Activated CD4-positive, alpha-beta T cell treated with anti-CD3 and anti-CD28 coated beads, Interleukin-2, amount 50 U/mL, for 24 hours (primary cell): Measurements from ENCODE around the gene DNAAF8.
"Not testable (repeated sequence)": the region's sequence is repeated elsewhere in the genome, so short reads cannot be mapped to it uniquely, and the experiment has no call there.

ENCODE experiments used
- DNase-seq, 2 donors: peaks; one replicate each; pipeline ENCODE4 v3.0.0-alpha.2; 2020; ENCODE audit warnings: low read depth in 1 of 2, low spot score in 1 of 2

DNAAF8 gene

GRCh38 chr16:4780235-4780634, 45.9 kb downstream of the DNAAF8 start:
- no peak for DNase-seq

- DNase-seq, result no peak
Measured at GRCh38 chr16:4783251-4783950, 49.1 kb downstream of the DNAAF8 start.

- DNase-seq, result no peak
Measured at GRCh38 chr16:4783951-4784336, 49.6 kb downstream of the DNAAF8 start.

- DNase-seq, result not testable (repeated sequence)
Measured at GRCh38 chr16:4784444-4784987, 50.2 kb downstream of the DNAAF8 start.

DNA sequence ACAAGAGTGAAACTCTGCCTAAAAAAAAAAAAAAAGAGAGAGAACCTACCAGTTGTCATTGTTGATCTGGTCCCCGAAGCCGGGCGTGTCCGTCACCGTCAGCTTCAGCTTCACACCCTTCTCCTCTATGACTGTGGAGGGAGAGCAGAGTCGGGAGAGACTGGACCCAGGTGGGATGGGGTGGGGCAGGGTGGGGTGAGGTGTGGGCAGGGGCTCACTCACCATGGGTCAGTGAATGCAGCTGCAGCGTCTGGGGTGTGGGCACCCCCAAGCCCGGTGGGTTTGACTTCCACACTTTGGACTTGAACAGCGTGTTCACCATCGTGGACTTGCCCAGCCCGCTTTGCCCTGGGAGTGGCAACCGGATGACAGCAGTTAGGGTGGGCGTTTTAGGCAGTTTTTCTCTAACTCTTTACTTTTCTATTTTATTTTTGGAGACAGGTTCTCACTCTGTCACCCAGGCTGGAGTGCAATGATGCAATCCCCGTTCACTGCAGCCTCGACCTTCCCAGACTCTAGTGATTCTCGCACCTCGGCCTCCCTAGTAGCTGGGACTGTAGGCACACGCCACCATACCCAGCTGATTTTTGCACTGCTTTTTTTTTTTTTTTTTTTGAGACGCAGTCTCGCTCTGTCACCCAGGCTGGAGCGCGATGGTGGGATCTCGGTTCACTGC, 51.6 kb downstream of the DNAAF8 start:
- no peak for DNase-seq

GRCh38 chr16:4787068-4787467, 52.7 kb downstream of the DNAAF8 start:
- DNase-seq, result no peak

DNA sequence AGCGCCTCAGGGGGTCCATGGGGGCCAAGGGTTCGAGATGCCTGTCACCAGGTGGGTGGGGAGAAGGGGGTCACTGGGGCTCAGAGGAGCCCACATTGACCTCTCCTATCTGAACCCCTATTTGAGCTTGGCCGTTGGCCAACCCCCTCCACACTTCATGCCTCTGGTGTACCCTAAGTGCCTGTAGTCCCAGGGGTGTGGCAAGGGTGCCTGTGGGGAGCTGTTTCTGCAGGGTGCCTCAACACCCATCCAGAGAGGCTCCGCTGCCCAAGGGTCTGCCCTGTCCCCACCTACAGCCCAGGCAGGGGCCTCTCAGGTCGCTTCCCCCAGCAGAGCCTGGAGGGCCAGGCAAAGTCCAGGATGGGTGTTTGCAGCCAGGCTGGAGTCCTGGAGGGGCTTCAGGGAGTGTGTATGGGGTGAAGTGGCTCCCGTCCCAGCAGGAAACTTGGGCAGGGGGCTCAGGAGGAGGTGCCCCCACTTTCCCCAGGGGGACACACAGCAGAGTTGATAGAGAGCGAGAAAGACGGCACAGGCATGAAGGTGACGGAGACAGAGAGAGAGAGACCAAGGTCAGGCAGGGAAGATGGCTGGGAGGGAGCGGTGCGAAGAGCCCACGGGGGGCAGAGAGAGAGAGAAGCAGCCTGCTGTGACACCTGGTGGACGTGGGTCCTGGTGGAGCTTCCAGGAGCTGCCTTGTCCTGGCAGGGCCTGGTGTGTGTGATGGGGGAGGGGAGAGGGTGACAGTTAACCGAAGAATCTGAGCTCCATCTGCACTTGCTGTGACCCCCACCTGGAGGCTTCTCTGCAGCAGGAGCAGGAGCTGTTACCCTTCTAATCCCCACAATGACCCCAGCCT, 53.5 kb downstream of the DNAAF8 start, which contains the start of gene SEPTIN12:
Gene SEPTIN12 (minus strand): TSS at position 719 of the 856 bp plus-strand sequence. CDS start 700 bp downstream, at position 19.
- DNase-seq, result no peak

DNA sequence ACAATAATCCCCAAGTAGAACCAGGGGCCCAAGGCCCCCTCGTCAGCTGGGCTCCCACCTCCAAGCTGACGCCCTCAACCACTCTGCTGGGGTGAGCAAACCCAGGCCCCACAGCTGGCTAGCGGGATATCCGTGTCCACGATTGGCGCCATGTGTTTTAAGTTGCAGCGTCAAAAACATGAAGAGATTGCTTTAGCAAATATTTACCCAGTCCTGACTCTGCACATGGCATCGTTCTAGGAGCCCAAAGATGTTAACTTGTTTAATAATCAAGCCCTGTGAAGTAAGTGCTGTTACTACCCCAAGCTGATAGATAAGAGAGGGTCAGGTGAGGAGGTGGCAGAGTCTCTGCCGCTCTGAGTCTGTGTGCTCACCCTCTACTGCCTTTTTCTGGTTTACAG, 54.2 kb downstream of the DNAAF8 start:
- no peak for DNase-seq

DNA sequence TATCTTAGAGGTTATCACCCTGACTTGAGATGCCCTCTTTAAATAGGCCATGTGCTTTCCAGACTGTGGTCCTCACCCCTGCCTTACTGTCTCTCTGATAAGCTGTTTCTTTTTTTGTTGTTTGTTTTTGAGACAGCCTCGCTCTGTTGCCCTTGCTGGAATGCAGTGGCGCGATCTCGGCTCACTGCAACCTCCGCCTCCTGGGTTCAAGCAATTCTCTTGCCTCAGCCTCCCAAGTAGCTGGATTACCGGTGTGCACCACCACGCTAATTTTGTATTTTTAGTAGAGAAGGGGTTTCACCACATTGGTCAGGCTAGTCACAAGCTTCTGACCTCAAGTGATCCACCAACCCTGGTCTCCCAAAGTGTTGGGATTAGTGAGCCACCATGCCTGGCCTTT, 54.6 kb downstream of the DNAAF8 start:
- no peak for DNase-seq

DNA sequence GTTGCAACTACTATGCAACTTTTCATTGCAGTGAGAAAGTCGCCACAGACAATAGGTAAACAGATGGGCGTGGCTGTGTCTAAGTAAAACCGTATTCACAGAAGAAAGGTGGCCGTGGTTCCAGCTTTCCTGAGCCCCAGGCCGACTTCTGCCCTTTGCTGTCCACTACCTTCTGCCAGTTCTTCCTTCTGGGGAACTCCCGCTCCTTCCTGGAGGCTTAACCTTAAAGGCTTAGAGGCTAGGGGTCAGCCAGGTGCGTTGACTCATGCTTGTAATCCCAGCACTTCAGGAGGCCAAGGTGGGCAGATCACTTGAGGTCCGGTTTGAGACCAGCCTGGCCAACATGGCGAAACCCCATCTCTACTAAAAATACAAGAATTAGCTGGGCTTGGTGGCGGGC, 55.9 kb downstream of the DNAAF8 start:
- no peak for DNase-seq

GRCh38 chr16:4790871-4791270, 56.5 kb downstream of the DNAAF8 start:
- DNase-seq, result no peak

- DNase-seq, result no peak
Measured at GRCh38 chr16:4792951-4793513, 58.7 kb downstream of the DNAAF8 start.

GRCh38 chr16:4795181-4795827, 61.0 kb downstream of the DNAAF8 start, which contains the start of gene SMIM22:
Gene SMIM22, plus strand, starts transcription at chr16:4795369. Its CDS starts 366 bp downstream, at chr16:4795735.
- DNase-seq, result no peak

GRCh38 chr16:4795828-4796572, 61.7 kb downstream of the DNAAF8 start:
- DNase-seq, result no peak

- DNase-seq, result no peak
Measured at GRCh38 chr16:4796982-4797804, 62.9 kb downstream of the DNAAF8 start.

GRCh38 chr16:4797805-4798252, 63.5 kb downstream of the DNAAF8 start:
- DNase-seq, result no peak

- no peak for DNase-seq
Measured at GRCh38 chr16:4798456-4798855, 64.1 kb downstream of the DNAAF8 start.
